HCT116 (cell line): ENCODE data around the gene ELK4. TPM values are rescaled to one million over a fixed set of nuclear protein-coding genes. Genes with fewer than 3 reads are reported as not detected.

Experiments used
- ATAC-seq: fragments of 200-7000 bp; cut with Tn5 transposase; 2 replicates; pipeline ENCODE4 v1.9.1; 2020; ENCODE audit warnings: mild to moderate bottlenecking, moderate library complexity
- BruUV-seq: library from RNA; stranded (reverse); fragments of 400-500 nt; replicated peaks from 2 replicates; lab custom pipeline; 2021; lab: Mats Ljungman, UMichigan
- CTCF ChIA-PET: fragments of 300-600 bp; sonication (Branson Sonifier 250); formaldehyde crosslinking; loops from one replicate; lab custom pipeline; 2021; ENCODE audit warnings: antibody characterized with exemption; lab: Charles Lee
- POLR2A ChIA-PET: fragments of 300-600, 350-600 bp; sonication (Branson Sonifier 250); formaldehyde crosslinking; loops from one replicate; lab custom pipeline; 2021; ENCODE audit warnings: antibody characterized with exemption; lab: Charles Lee
- RAD21 ChIA-PET, 2 experiments: fragments of 300-600 bp; sonication (Branson Sonifier 250); formaldehyde crosslinking; loops; one replicate each; lab custom pipeline; 2023; ENCODE audit warnings: low total read pairs in 2 of 2; ENCODE audit not compliant: uncharacterized antibody in 2 of 2, unreplicated experiment in 2 of 2, low non-redundant PET in 1 of 2; lab: Charles Lee
- DNase-seq: peaks from one replicate; pipeline ENCODE4 v3.0.0-alpha.2; 2010; ENCODE audit warnings: low read depth, low spot score
- H2AFZ ChIP-seq: fragments of 200-600 bp; shearing (Covaris generic), sonication (generic); 2 replicates; pipeline ENCODE4 v1.6.1; 2017; ENCODE audit warnings: low read depth, mixed run types, mixed read lengths, antibody characterized with exemption, low read length; ENCODE audit not compliant: poor library complexity, severe bottlenecking
- H3K27ac ChIP-seq: 2 replicates; pipeline ENCODE4 v1.5.1; 2012; ENCODE audit warnings: low read depth, low read length
- H3K27me3 ChIP-seq: fragments of 200-600 bp; sonication (generic); 2 replicates; pipeline ENCODE4 v1.6.1; 2016; ENCODE audit warnings: mixed run types, low read length, mixed read lengths; ENCODE audit not compliant: insufficient read depth
- H3K36me3 ChIP-seq, 2 experiments: fragments of 200-500 bp in 1 of 2; fragments of 200-600 bp in 1 of 2; sonication (Bioruptor generic) in 1 of 2; sonication (generic) in 1 of 2; 2 replicates each; pipeline versions ENCODE4 v1.5.1 to v1.6.1; 2014 to 2016; ENCODE audit warnings: low read length in 2 of 2, inconsistent platforms in 1 of 2, mixed read lengths in 1 of 2, mixed run types in 1 of 2; ENCODE audit not compliant: insufficient read depth in 2 of 2, control insufficient read depth in 1 of 2
- H3K4me1 ChIP-seq, 2 experiments: fragments of 200-600 bp in 1 of 2; sonication (generic) in 1 of 2; 2 replicates each; pipeline versions ENCODE4 v1.5.1 to v1.6.1; 2012 to 2017; ENCODE audit warnings: low read length in 2 of 2, inconsistent platforms in 1 of 2, mild to moderate bottlenecking in 1 of 2, mixed read lengths in 1 of 2, mixed run types in 1 of 2, moderate library complexity in 1 of 2; ENCODE audit not compliant: insufficient read depth in 2 of 2, control insufficient read depth in 1 of 2
- H3K4me2 ChIP-seq: fragments of 200-600 bp; sonication (generic); 2 replicates; pipeline ENCODE4 v1.6.1; 2017; ENCODE audit warnings: mixed run types, low read length, mixed read lengths
- H3K4me3 ChIP-seq, 2 experiments: fragments of 200-600 bp in 1 of 2; sonication (generic) in 1 of 2; replicated peaks in 1 of 2; 2 replicates each; pipeline ENCODE4 v1.5.1; 2011 to 2016; ENCODE audit warnings: low read length in 2 of 2, control low read depth in 1 of 2, low read depth in 1 of 2, mild to moderate bottlenecking in 1 of 2, mixed read lengths in 1 of 2, mixed run types in 1 of 2
- H3K79me2 ChIP-seq: fragments of 200-600 bp; sonication (generic); 2 replicates; pipeline ENCODE4 v1.6.1; 2017; ENCODE audit warnings: mild to moderate bottlenecking, mixed run types, low read length, moderate library complexity, mixed read lengths; ENCODE audit not compliant: insufficient read depth
- H3K9ac ChIP-seq: fragments of 200-600 bp; sonication (generic); 2 replicates; pipeline ENCODE4 v1.6.1; 2016; ENCODE audit warnings: low read length, mixed read lengths
- H3K9me2 ChIP-seq: fragments of 200-600 bp; sonication (generic), shearing (Covaris generic); 2 replicates; pipeline ENCODE4 v1.6.1; 2017; ENCODE audit warnings: mixed run types, mild to moderate bottlenecking, moderate library complexity; ENCODE audit not compliant: insufficient read depth
- H3K9me3 ChIP-seq, 2 experiments: fragments of 200-500 bp in 1 of 2; fragments of 200-600 bp in 1 of 2; sonication (Bioruptor generic) in 1 of 2; sonication (generic) in 1 of 2; 2 replicates each; pipeline ENCODE4 v1.6.1; 2014 to 2017; ENCODE audit warnings: low read length in 2 of 2, mixed read lengths in 2 of 2, inconsistent platforms in 1 of 2, low read depth in 1 of 2, mild to moderate bottlenecking in 1 of 2, mixed run types in 1 of 2, moderate library complexity in 1 of 2; ENCODE audit not compliant: control insufficient read depth in 1 of 2, insufficient read depth in 1 of 2
- H4K20me1 ChIP-seq: fragments of 200-600 bp; sonication (generic), shearing (Covaris generic); 2 replicates; pipeline ENCODE4 v1.6.1; 2017; ENCODE audit warnings: mixed run types, mild to moderate bottlenecking, moderate library complexity; ENCODE audit not compliant: insufficient read depth
- ATF3 ChIP-seq: IDR thresholded peaks from 2 replicates; pipeline ENCODE4 v1.6.1; 2012
- EGR1 ChIP-seq: IDR thresholded peaks from 2 replicates; pipeline ENCODE4 v1.6.1; 2012; ENCODE audit warnings: low read depth
- FOSL1 ChIP-seq: IDR thresholded peaks from 2 replicates; pipeline ENCODE4 v1.6.1; 2012; ENCODE audit warnings: low read depth
- JUND ChIP-seq: IDR thresholded peaks from 2 replicates; pipeline ENCODE4 v1.6.1; 2012
- POLR2A ChIP-seq: IDR thresholded peaks from 2 replicates; pipeline ENCODE4 v1.7.0; 2011; ENCODE audit warnings: borderline replicate concordance; ENCODE audit not compliant: insufficient read depth, insufficient read length; ENCODE audit errors: extremely low read depth
- RAD21 ChIP-seq: IDR thresholded peaks from 2 replicates; pipeline ENCODE4 v1.6.1; 2012; ENCODE audit warnings: low read depth, mild to moderate bottlenecking
- SRF ChIP-seq: IDR thresholded peaks from 2 replicates; pipeline ENCODE4 v1.6.1; 2012; ENCODE audit warnings: low read depth
- TCF7L2 ChIP-seq: IDR thresholded peaks from 2 replicates; pipeline ENCODE4 v1.7.0; 2011; ENCODE audit warnings: borderline replicate concordance, inconsistent platforms; ENCODE audit not compliant: insufficient read depth, insufficient read length; ENCODE audit errors: extremely low read depth
- YY1 ChIP-seq: IDR thresholded peaks from 2 replicates; pipeline ENCODE4 v1.6.1; 2011; ENCODE audit warnings: low read length, low read depth, moderate library complexity, mild to moderate bottlenecking; ENCODE audit not compliant: insufficient replicate concordance; ENCODE audit errors: extremely low read depth
- ZBTB33 ChIP-seq: IDR thresholded peaks from 2 replicates; pipeline ENCODE4 v1.6.1; 2011; ENCODE audit warnings: mild to moderate bottlenecking, low read length, moderate library complexity; ENCODE audit not compliant: insufficient replicate concordance; ENCODE audit errors: extremely low read depth
- intact Hi-C: fragments of 100-400 bp; cut with micrococcal nuclease; formaldehyde crosslinking; loops from 2 replicates; pipeline ENCODE4 v1.10.0; 2022
- total RNA-seq: library from RNA; stranded (reverse); gene quantifications from one replicate; pipeline ENCODE4 v1.2.1, GENCODE V29; 2021; ENCODE audit not compliant: unreplicated experiment

ELK4 gene
- total RNA-seq, 1 experiment from 2014 or later, result 46.2 TPM

GRCh38 chr1:205595861-205596260, 36.0 kb downstream of the ELK4 start:
- CTCF ChIA-PET, result interaction anchor here (1.2 kb wide), 1 partner anchor 62 kb away, joined by 4 read pairs; no protein-coding TSS in a partner anchor
- intact Hi-C loops, result loop anchor here (10.0 kb wide), 1 partner anchor 309 kb away; no protein-coding TSS in a partner anchor
- Histone ChIP-seq H3K9me3 (no peaks in the 10 kb centered on the region), H3K9me2 (no peaks in the 10 kb centered on the region), H3K27me3 (no peaks in the 10 kb centered on the region), H4K20me1 (no peaks in the 10 kb centered on the region), H3K36me3 (no peaks in the 10 kb centered on the region), H3K9ac (no peak overlapping the region), H3K79me2 (no peaks in the 10 kb centered on the region), H3K27ac (no peak overlapping the region), H3K4me2 (no peak overlapping the region), H2AFZ (no peak overlapping the region), H3K4me1 (peaks cover 0 to 11% of the 10 kb centered on the region in 2 experiments; a peak in 2 of 4 replicates), H3K4me3 (no peak overlapping the region)
- DNase-seq (no peak), ATAC-seq (no peak)
- POLR2A ChIA-PET, result interaction anchor here (0.6 kb wide), 1 partner anchor 62 kb away, joined by 3 read pairs; no protein-coding TSS in a partner anchor
- TF ChIP-seq ZBTB33 (no peak), RAD21 (no peak), TCF7L2 (no peak), ATF3 (no peak), JUND (no peak), FOSL1 (no peak), SRF (no peak), YY1 (no peak), EGR1 (no peak), POLR2A (no peak)
- RAD21 ChIA-PET, result no interaction called here
- no TSS peak for BruUV-seq
